ENCODE measurements around the gene HMSD.
A peak's percentile ranks its signal among the peaks of the same experiment; 100 is the strongest.

The HMSD gene

DNA sequence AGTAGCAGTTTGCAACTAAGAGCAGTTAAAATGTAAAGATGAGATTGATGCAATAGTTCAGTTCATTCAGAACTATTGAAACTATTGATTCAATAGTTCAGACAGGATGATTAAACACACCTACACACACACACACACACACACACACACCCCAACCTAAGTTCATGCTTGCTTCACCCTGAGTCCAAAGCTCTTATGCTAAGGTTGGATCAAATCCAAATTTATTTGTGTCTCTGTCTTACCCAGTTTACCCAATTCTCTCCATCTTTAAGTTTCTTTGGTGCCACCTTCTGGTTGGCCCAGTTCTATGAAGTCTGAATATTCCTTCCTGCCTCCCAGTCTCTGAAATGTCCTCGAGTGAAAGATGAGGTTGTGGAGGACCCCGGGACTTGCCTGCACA is 25.9 kb downstream of the HMSD start:
- H2AFZ ChIP-seq (ENCODE audit: low read length) = 0 out of 2 replicates have a peak overlapping the region, but pooled peaks have one; percentile 11
- H4K20me1 ChIP-seq (ENCODE audit: insufficient read depth, low read length) = no peaks in the 10 kb centered on the region
- no peaks in the 10 kb centered on the region for H3K36me3 ChIP-seq (replicated peaks; ENCODE audit: insufficient read depth, low read length)
- H3K9ac ChIP-seq (ENCODE audit: low read length) = no peak overlapping the region
- no peaks in the 10 kb centered on the region for H3F3A ChIP-seq (ENCODE audit: insufficient read depth, low read length)
- H3K4me3 ChIP-seq (ENCODE audit: low read length) = no peak overlapping the region
- TF ChIP-seq, protein P1, sequence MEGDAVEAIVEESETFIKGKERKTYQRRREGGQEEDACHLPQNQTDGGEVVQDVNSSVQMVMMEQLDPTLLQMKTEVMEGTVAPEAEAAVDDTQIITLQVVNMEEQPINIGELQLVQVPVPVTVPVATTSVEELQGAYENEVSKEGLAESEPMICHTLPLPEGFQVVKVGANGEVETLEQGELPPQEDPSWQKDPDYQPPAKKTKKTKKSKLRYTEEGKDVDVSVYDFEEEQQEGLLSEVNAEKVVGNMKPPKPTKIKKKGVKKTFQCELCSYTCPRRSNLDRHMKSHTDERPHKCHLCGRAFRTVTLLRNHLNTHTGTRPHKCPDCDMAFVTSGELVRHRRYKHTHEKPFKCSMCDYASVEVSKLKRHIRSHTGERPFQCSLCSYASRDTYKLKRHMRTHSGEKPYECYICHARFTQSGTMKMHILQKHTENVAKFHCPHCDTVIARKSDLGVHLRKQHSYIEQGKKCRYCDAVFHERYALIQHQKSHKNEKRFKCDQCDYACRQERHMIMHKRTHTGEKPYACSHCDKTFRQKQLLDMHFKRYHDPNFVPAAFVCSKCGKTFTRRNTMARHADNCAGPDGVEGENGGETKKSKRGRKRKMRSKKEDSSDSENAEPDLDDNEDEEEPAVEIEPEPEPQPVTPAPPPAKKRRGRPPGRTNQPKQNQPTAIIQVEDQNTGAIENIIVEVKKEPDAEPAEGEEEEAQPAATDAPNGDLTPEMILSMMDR (IDR thresholded peaks at IDR 0.05; ENCODE audit: low read length) = peak; percentile 44
- TF ChIP-seq EZH2phosphoT487 (IDR thresholded peaks at IDR 0.05; ENCODE audit: low read length) = no peak
- no peak for TF ChIP-seq EZH2 (optimal IDR thresholded peaks at IDR 0.05; ENCODE audit: low read depth, low read length)
- no peaks in the 10 kb centered on the region for H3K9me3 ChIP-seq (replicated peaks; ENCODE audit: insufficient read depth, low read length)
- H3K27ac ChIP-seq (ENCODE audit: low read length) = no peak overlapping the region
- H3K79me2 ChIP-seq (ENCODE audit: low read length) = no peaks in the 10 kb centered on the region
- H3K4me1 ChIP-seq (ENCODE audit: low read length) = 0 out of 2 replicates have a peak, but pooled peaks cover 5% of the 10 kb centered on the region
- H3K9me2 ChIP-seq (replicated peaks; ENCODE audit: insufficient read depth, low read length) = no peaks in the 10 kb centered on the region
- no peaks in the 10 kb centered on the region for H3K27me3 ChIP-seq (replicated peaks; ENCODE audit: insufficient read depth, low read length)
- H3K4me2 ChIP-seq (ENCODE audit: low read depth, low read length) = no peak overlapping the region
- DNase-seq = no peak

DNA sequence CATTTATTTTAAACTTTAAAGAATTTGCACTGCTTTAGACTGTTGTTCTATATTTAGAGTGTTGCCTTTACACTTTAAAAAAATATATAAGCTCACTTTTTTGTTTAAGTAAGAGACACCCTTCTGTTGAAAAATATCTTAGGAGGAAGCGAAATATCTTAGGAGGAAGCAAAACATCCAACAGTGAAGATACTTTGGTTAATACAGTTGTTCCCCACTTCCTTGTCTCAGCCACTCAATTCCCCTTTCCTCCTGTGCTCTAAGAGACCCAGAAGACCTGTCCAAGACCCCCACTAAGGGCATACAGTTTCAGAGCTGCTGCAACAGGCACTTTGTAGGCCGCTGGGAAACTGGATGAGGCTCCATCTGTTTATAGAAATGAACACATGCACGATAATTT is 26.5 kb downstream of the HMSD start:
- H4K20me1 ChIP-seq (ENCODE audit: insufficient read depth, low read length) = no peaks in the 10 kb centered on the region
- DNase-seq = no peak
- 0 out of 2 replicates have a peak, but pooled peaks cover 6% of the 10 kb centered on the region for H3K4me1 ChIP-seq (ENCODE audit: low read length)
- TF ChIP-seq, protein P1 (IDR thresholded peaks at IDR 0.05; ENCODE audit: low read length) = no peak
- TF ChIP-seq EZH2 (optimal IDR thresholded peaks at IDR 0.05; ENCODE audit: low read depth, low read length) (no peak), EZH2phosphoT487 (IDR thresholded peaks at IDR 0.05; ENCODE audit: low read length) (no peak)
- no peaks in the 10 kb centered on the region for H3K27me3 ChIP-seq (replicated peaks; ENCODE audit: insufficient read depth, low read length)
- no peaks in the 10 kb centered on the region for H3F3A ChIP-seq (ENCODE audit: insufficient read depth, low read length)
- H3K27ac ChIP-seq (ENCODE audit: low read length) = no peak overlapping the region
- no peak overlapping the region for H3K4me2 ChIP-seq (ENCODE audit: low read depth, low read length)
- H3K36me3 ChIP-seq (replicated peaks; ENCODE audit: insufficient read depth, low read length) = no peaks in the 10 kb centered on the region
- no peaks in the 10 kb centered on the region for H3K9me3 ChIP-seq (replicated peaks; ENCODE audit: insufficient read depth, low read length)
- no peaks in the 10 kb centered on the region for H3K9me2 ChIP-seq (replicated peaks; ENCODE audit: insufficient read depth, low read length)
- no peak overlapping the region for H3K9ac ChIP-seq (ENCODE audit: low read length)
- H3K79me2 ChIP-seq (ENCODE audit: low read length) = no peaks in the 10 kb centered on the region
- H3K4me3 ChIP-seq (ENCODE audit: low read length) = no peak overlapping the region
- 0 out of 2 replicates have a peak overlapping the region, but pooled peaks have one; percentile 11 for H2AFZ ChIP-seq (ENCODE audit: low read length)

DNA sequence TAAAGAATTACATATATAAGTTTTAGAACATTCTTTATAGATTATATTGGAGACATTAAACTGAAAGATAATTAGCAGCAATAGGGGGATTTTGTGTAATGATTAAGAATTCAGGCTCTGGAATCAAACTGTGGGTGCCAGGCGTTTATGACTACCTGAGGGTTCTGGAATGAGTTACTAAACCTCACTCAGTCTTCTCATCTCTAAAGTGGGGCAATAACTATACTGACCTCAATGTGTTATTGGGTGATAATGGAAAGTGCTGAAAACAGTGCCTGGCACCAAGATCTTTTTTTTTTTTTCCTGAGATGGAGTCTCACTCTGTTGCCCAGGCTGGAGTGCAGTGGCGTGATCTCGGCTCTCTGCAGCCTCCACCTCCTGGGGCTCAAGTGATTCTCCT is 27.9 kb downstream of the HMSD start:
- Histone ChIP-seq H3K79me2 (ENCODE audit: low read length) (no peaks in the 10 kb centered on the region), H3K27ac (ENCODE audit: low read length) (no peak overlapping the region), H3K4me2 (ENCODE audit: low read depth, low read length) (no peak overlapping the region), H3K4me1 (ENCODE audit: low read length) (0 out of 2 replicates have a peak, but pooled peaks cover 6% of the 10 kb centered on the region), H3F3A (ENCODE audit: insufficient read depth, low read length) (no peaks in the 10 kb centered on the region), H3K9me3 (replicated peaks; ENCODE audit: insufficient read depth, low read length) (no peaks in the 10 kb centered on the region), H3K36me3 (replicated peaks; ENCODE audit: insufficient read depth, low read length) (no peaks in the 10 kb centered on the region), H2AFZ (ENCODE audit: low read length) (no peak overlapping the region), H3K4me3 (ENCODE audit: low read length) (no peak overlapping the region), H3K27me3 (replicated peaks; ENCODE audit: insufficient read depth, low read length) (no peaks in the 10 kb centered on the region), H3K9me2 (replicated peaks; ENCODE audit: insufficient read depth, low read length) (no peaks in the 10 kb centered on the region), H3K9ac (ENCODE audit: low read length) (no peak overlapping the region), H4K20me1 (ENCODE audit: insufficient read depth, low read length) (no peaks in the 10 kb centered on the region)
- TF ChIP-seq, protein P1 (IDR thresholded peaks at IDR 0.05; ENCODE audit: low read length) = no peak
- TF ChIP-seq EZH2 (optimal IDR thresholded peaks at IDR 0.05; ENCODE audit: low read depth, low read length) (no peak), EZH2phosphoT487 (IDR thresholded peaks at IDR 0.05; ENCODE audit: low read length) (no peak)
- no peak for DNase-seq
